Smooth muscle cell (in vitro differentiated cells): ENCODE data around the gene SHISAL2A. TPM values are rescaled to one million over a fixed set of nuclear protein-coding genes. Genes with fewer than 3 reads are reported as not detected.

Source experiments
- DNase-seq: peaks from one replicate; lab custom pipeline; 2025; ENCODE audit not compliant: unreplicated experiment; lab: John Stamatoyannopoulos, UW
- H2AFZ ChIP-seq: fragments of 200-600 bp; sonication (generic); 2 replicates; pipeline ENCODE4 v1.6.0; 2016; ENCODE audit warnings: antibody characterized with exemption, low read depth, mild to moderate bottlenecking
- H3F3A ChIP-seq: fragments of 200-600 bp; sonication (generic); 2 replicates; pipeline ENCODE4 v1.6.0; 2017; ENCODE audit warnings: antibody characterized with exemption, low read depth
- H3K27ac ChIP-seq: fragments of 200-600 bp; sonication (generic); 2 replicates; pipeline ENCODE4 v1.5.1; 2016; ENCODE audit warnings: low read depth, mild to moderate bottlenecking
- H3K27me3 ChIP-seq: fragments of 200-600 bp; sonication (generic); 2 replicates; pipeline ENCODE4 v1.6.1; 2016; ENCODE audit warnings: low read depth, mild to moderate bottlenecking
- H3K36me3 ChIP-seq: fragments of 200-600 bp; sonication (generic); 2 replicates; pipeline ENCODE4 v1.5.1; 2016; ENCODE audit warnings: low read depth
- H3K4me1 ChIP-seq: fragments of 200-600 bp; sonication (generic); 2 replicates; pipeline ENCODE4 v1.5.1; 2016; ENCODE audit warnings: low read depth
- H3K4me2 ChIP-seq: fragments of 200-600 bp; sonication (generic); 2 replicates; pipeline ENCODE4 v1.6.0; 2016; ENCODE audit warnings: mild to moderate bottlenecking
- H3K4me3 ChIP-seq: fragments of 200-600 bp; sonication (generic); 2 replicates; pipeline ENCODE4 v1.5.1; 2016; ENCODE audit warnings: mild to moderate bottlenecking
- H3K79me2 ChIP-seq: fragments of 200-600 bp; sonication (generic); 2 replicates; pipeline ENCODE4 v1.6.0; 2016; ENCODE audit warnings: low read depth, mild to moderate bottlenecking
- H3K9ac ChIP-seq: fragments of 200-600 bp; sonication (generic); 2 replicates; pipeline ENCODE4 v1.6.0; 2016; ENCODE audit warnings: low read depth
- H3K9me3 ChIP-seq: fragments of 200-600 bp; sonication (generic); replicated peaks from 2 replicates; pipeline ENCODE4 v1.5.1; 2016; ENCODE audit warnings: low read depth
- H4K20me1 ChIP-seq: fragments of 200-600 bp; sonication (generic); 2 replicates; pipeline ENCODE4 v1.6.0; 2016; ENCODE audit warnings: low read depth
- WGBS: methylation state at CpG from one replicate; pipeline ENCODE4 v1.1.7; 2016; ENCODE audit warnings: low lambda C conversion rate; 5-methylcytosine and 5-hydroxymethylcytosine counted together
- polyA plus RNA-seq: library from polyadenylated mRNA; unstranded; fragments of >200 nt; fragmentation: Nextera tagmentation; extraction: Ambion mirVana; gene quantifications from 2 replicates; pipeline ENCODE4 v1.2.1, GENCODE V29; 2016
- total RNA-seq: library from RNA; depleted of rRNA; stranded (reverse); fragments of >200 nt; gene quantifications from 2 replicates; pipeline ENCODE4 v1.2.3, GENCODE V29; 2014
- TF ChIP-seq, protein P1 (sequence below): fragments of 200-600 bp; sonication (generic); IDR thresholded peaks from 2 replicates; pipeline ENCODE4 v1.5.1; 2017; ENCODE audit warnings: borderline replicate concordance, mild to moderate bottlenecking, antibody characterized with exemption; ENCODE audit not compliant: insufficient read depth, poor library complexity, severe bottlenecking

Gene SHISAL2A
- total and polyA plus RNA-seq, 2 experiments from 2014 or later: 0.66 to 2.3 TPM

DNA sequence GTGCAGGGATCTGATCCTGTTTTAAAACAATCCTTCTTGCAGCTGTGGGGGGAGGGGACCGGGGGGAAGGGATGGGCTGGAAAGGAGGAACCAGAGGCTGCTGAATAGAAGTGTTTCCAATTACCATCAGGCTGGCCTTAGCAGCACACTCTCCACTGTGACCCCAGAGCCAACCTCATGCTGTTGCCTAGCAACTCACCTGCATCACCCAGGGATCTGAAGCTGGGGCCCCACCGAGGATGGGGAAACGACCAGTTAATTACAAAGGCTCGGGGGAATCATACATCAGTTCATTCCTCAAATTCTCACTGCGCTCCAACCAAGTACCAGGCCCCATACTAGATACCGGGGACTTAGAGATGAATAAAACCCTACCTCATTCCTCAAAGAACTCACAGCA is 42.7 kb upstream of the SHISAL2A start:
- TF ChIP-seq, protein P1, sequence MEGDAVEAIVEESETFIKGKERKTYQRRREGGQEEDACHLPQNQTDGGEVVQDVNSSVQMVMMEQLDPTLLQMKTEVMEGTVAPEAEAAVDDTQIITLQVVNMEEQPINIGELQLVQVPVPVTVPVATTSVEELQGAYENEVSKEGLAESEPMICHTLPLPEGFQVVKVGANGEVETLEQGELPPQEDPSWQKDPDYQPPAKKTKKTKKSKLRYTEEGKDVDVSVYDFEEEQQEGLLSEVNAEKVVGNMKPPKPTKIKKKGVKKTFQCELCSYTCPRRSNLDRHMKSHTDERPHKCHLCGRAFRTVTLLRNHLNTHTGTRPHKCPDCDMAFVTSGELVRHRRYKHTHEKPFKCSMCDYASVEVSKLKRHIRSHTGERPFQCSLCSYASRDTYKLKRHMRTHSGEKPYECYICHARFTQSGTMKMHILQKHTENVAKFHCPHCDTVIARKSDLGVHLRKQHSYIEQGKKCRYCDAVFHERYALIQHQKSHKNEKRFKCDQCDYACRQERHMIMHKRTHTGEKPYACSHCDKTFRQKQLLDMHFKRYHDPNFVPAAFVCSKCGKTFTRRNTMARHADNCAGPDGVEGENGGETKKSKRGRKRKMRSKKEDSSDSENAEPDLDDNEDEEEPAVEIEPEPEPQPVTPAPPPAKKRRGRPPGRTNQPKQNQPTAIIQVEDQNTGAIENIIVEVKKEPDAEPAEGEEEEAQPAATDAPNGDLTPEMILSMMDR: no peak
- WGBS: 75% methylated on average over 6 of the region's 6 CpGs

GRCh38 chr1:52592637-52593323 is 40.2 kb upstream of the SHISAL2A start:
- no peaks in the 10 kb centered on the region for H3K79me2 ChIP-seq
- no peak overlapping the region for H3K4me2 ChIP-seq
- 87% methylated on average over 5 of the region's 5 CpGs for WGBS

More for the DNA sequence above, 42.7 kb upstream of the SHISAL2A start:
- Histone ChIP-seq H3K9ac (no peak overlapping the region), H3K4me2 (no peak overlapping the region), H3K36me3 (no peaks in the 10 kb centered on the region), H3K4me1 (peaks cover 34% of the 10 kb centered on the region), H4K20me1 (no peaks in the 10 kb centered on the region), H3K27ac (no peak overlapping the region), H3K27me3 (no peaks in the 10 kb centered on the region), H3F3A (no peaks in the 10 kb centered on the region), H2AFZ (no peak overlapping the region), H3K4me3 (no peak overlapping the region), H3K79me2 (no peaks in the 10 kb centered on the region), H3K9me3 (no peaks in the 10 kb centered on the region)
- no peak for DNase-seq

DNA sequence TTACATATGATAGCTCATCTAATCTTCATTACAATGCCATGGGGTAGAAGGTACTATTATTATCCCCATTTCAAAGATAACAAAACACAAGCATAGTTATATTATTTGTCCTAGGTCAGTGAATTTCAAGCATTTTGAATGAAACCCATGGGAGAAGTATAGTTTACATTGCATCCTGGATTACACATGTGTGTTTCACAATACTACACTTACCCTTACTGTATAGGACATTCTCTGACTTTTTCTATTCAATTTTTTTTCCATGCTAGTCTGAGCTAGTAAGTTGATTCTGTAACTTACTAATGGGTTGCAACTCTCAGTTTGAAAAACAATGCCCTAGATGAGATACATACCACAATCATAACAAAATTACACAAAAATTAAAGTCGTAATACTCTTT is 39.5 kb upstream of the SHISAL2A start:
- Histone ChIP-seq H3F3A (no peaks in the 10 kb centered on the region), H3K27ac (no peak overlapping the region), H4K20me1 (no peaks in the 10 kb centered on the region), H3K4me1 (peaks cover 28% of the 10 kb centered on the region), H3K9me3 (no peaks in the 10 kb centered on the region), H2AFZ (no peak overlapping the region), H3K36me3 (no peaks in the 10 kb centered on the region), H3K27me3 (no peaks in the 10 kb centered on the region), H3K79me2 (no peaks in the 10 kb centered on the region), H3K4me3 (no peak overlapping the region), H3K9ac (no peak overlapping the region), H3K4me2 (no peak overlapping the region)
- WGBS: 96% methylated on average over 1 of the region's 1 CpG
- TF ChIP-seq, protein P1: no peak
- no peak for DNase-seq

More at GRCh38 chr1:52592637-52593323, 40.2 kb upstream of the SHISAL2A start:
- H3K4me1 ChIP-seq: peaks cover 30% of the 10 kb centered on the region
- TF ChIP-seq, protein P1: no peak
- no peak for DNase-seq
- no peak overlapping the region for H3K4me3 ChIP-seq
- H3K9me3 ChIP-seq: no peaks in the 10 kb centered on the region
- H3K27me3 ChIP-seq: no peaks in the 10 kb centered on the region
- H4K20me1 ChIP-seq: no peaks in the 10 kb centered on the region
- no peaks in the 10 kb centered on the region for H3F3A ChIP-seq
- H3K27ac ChIP-seq: no peak overlapping the region
- no peak overlapping the region for H3K9ac ChIP-seq
- no peak overlapping the region for H2AFZ ChIP-seq
- H3K36me3 ChIP-seq: no peaks in the 10 kb centered on the region

GRCh38 chr1:52595061-52595460 is 37.9 kb upstream of the SHISAL2A start:
- no peak overlapping the region for H3K4me2 ChIP-seq
- H3K27ac ChIP-seq: no peak overlapping the region
- H4K20me1 ChIP-seq: no peaks in the 10 kb centered on the region
- no peak overlapping the region for H2AFZ ChIP-seq
- peaks cover 13% of the 10 kb centered on the region for H3K4me1 ChIP-seq
- no peaks in the 10 kb centered on the region for H3K79me2 ChIP-seq
- H3K4me3 ChIP-seq: no peak overlapping the region
- no peaks in the 10 kb centered on the region for H3K9me3 ChIP-seq
- TF ChIP-seq, protein P1: no peak
- 72% methylated on average over 3 of the region's 3 CpGs for WGBS
- no peak overlapping the region for H3K9ac ChIP-seq
- no peak for DNase-seq
- H3K27me3 ChIP-seq: no peaks in the 10 kb centered on the region
- H3F3A ChIP-seq: no peaks in the 10 kb centered on the region
- no peaks in the 10 kb centered on the region for H3K36me3 ChIP-seq
